Measurements from ENCODE around the gene WDR5.

DNA sequence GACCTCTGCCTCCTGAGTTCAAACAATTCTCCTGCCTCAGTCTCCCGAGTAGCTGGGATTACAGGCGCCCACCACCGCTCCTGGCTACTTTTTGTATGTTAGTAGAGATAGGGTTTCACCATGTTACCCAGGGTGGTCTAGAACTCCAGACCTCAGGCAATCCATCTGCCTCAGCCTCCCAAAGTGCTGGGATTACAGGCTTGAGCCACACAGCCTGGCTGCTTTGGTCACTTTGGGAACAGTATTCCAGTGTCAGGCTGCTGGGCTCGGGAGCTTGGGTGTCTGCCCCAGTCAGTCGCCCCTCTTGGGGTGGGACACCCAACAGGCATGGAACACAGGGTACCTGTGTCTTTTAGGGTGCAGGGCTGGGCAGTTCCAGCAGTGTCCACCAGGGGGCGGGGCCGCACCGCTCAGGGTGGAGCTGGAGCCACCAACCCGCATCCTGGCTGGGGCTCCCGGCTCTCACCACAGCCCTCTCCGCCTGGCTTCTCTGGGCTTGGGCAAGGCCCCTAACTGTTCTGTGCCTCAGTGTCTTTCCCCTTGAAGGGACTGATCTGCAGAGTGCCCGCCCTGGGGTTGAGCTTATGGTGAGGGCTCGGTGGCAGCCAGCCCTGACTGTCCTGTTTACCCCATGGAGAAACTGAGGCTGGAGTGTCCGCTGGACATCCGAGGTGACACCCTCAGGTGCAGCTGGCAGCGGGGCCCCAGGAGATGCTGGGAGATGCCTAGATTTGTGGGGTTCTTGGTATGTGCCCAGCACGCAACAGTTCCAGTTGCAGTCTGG is 34.8 kb downstream of the WDR5 start:
- TF ChIP-seq, protein P1, sequence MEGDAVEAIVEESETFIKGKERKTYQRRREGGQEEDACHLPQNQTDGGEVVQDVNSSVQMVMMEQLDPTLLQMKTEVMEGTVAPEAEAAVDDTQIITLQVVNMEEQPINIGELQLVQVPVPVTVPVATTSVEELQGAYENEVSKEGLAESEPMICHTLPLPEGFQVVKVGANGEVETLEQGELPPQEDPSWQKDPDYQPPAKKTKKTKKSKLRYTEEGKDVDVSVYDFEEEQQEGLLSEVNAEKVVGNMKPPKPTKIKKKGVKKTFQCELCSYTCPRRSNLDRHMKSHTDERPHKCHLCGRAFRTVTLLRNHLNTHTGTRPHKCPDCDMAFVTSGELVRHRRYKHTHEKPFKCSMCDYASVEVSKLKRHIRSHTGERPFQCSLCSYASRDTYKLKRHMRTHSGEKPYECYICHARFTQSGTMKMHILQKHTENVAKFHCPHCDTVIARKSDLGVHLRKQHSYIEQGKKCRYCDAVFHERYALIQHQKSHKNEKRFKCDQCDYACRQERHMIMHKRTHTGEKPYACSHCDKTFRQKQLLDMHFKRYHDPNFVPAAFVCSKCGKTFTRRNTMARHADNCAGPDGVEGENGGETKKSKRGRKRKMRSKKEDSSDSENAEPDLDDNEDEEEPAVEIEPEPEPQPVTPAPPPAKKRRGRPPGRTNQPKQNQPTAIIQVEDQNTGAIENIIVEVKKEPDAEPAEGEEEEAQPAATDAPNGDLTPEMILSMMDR (conservative IDR thresholded peaks at IDR 0.05; ENCODE audit: low read depth, low read length): no peak
- TF ChIP-seq EZH2 (IDR thresholded peaks at IDR 0.05; ENCODE audit: low read length, unreplicated experiment): no peak
